ENCODE results near the gene PTGES. TPM values are rescaled to one million over a fixed set of nuclear protein-coding genes. Genes with fewer than 3 reads are reported as not detected.

Gene PTGES
- total and polyA plus RNA-seq, 8 donors: 3.2 to 9.8 (median 6.1) TPM

- intact Hi-C loops (cut with DNase I): no loop called here
- Histone ChIP-seq H3K4me3 (no peak overlapping the region), H3K36me3 (no peaks in the 10 kb centered on the region), H3K27me3 (peaks cover 0 to 29% of the 10 kb centered on the region in 2 donors), H3K9me3 (no peaks in the 10 kb centered on the region), H3K4me1 (peaks cover 9 to 10% of the 10 kb centered on the region in 2 donors), H3K27ac (no peak overlapping the region)
- no peak for DNase-seq
- no peak for TF ChIP-seq CTCF (IDR thresholded peaks at IDR 0.05)
- ATAC-seq: no peak
Measured at GRCh38 chr9:129712634-129713401, 40.0 kb downstream of the PTGES start.

- H3K36me3 ChIP-seq: no peaks in the 10 kb centered on the region
- H3K4me3 ChIP-seq: no peak overlapping the region
- DNase-seq (peak in 1 of 4 donors; percentile 54), ATAC-seq (no peak)
- intact Hi-C loops (cut with DNase I): no loop called here
- H3K4me1 ChIP-seq: peaks cover 9 to 10% of the 10 kb centered on the region in 2 donors
- no peak overlapping the region for H3K27ac ChIP-seq
- no peak for TF ChIP-seq CTCF (IDR thresholded peaks at IDR 0.05)
- no peaks in the 10 kb centered on the region for H3K9me3 ChIP-seq
- peaks cover 0 to 29% of the 10 kb centered on the region in 2 donors for H3K27me3 ChIP-seq
Measured at GRCh38 chr9:129710169-129710453, 42.7 kb downstream of the PTGES start.

- Histone ChIP-seq H3K4me1 (peaks cover 9 to 10% of the 10 kb centered on the region in 2 donors), H3K9me3 (no peaks in the 10 kb centered on the region), H3K27me3 (peaks cover 0 to 27% of the 10 kb centered on the region in 2 donors), H3K36me3 (no peaks in the 10 kb centered on the region), H3K4me3 (no peak overlapping the region), H3K27ac (no peak overlapping the region)
- DNase-seq: no peak
- intact Hi-C loops (cut with DNase I): no loop called here
- no peak for ATAC-seq
- TF ChIP-seq CTCF (IDR thresholded peaks at IDR 0.05): no peak
Measured at GRCh38 chr9:129709438-129710168, 43.2 kb downstream of the PTGES start.

GRCh38 chr9:129708793-129709192 is 44.0 kb downstream of the PTGES start:
- Histone ChIP-seq H3K27me3 (peaks cover 0 to 20% of the 10 kb centered on the region in 2 donors), H3K36me3 (no peaks in the 10 kb centered on the region), H3K4me3 (no peak overlapping the region), H3K27ac (no peak overlapping the region), H3K9me3 (no peaks in the 10 kb centered on the region), H3K4me1 (peaks cover 9 to 10% of the 10 kb centered on the region in 2 donors)
- intact Hi-C loops (cut with DNase I): no loop called here
- TF ChIP-seq CTCF (IDR thresholded peaks at IDR 0.05): no peak
- DNase-seq: peak in 1 of 4 donors; percentile 31
- no peak for ATAC-seq

GRCh38 chr9:129704807-129705206 is 48.0 kb downstream of the PTGES start:
- ATAC-seq: no peak
- H3K9me3 ChIP-seq: no peaks in the 10 kb centered on the region
- no peak overlapping the region for H3K27ac ChIP-seq
- no peak for TF ChIP-seq CTCF (IDR thresholded peaks at IDR 0.05)
- H3K4me1 ChIP-seq: peaks cover 8 to 11% of the 10 kb centered on the region in 2 donors
- H3K36me3 ChIP-seq: no peaks in the 10 kb centered on the region
- no peak overlapping the region for H3K4me3 ChIP-seq
- peak in 1 of 4 donors; percentile 25 for DNase-seq
- H3K27me3 ChIP-seq: peaks cover 0 to 16% of the 10 kb centered on the region in 2 donors
- intact Hi-C loops (cut with DNase I): no loop called here

All from left lung (tissue), 10 donors.